Endothelial cell of umbilical vein (primary cell): ENCODE results near the gene HMCN1. TPM values are rescaled to one million over a fixed set of nuclear protein-coding genes. Genes with fewer than 3 reads are reported as not detected.
A peak's percentile ranks its signal among the peaks of the same experiment; 100 is the strongest.

Experiments used
- BruUV-seq: library from RNA; stranded (reverse); fragments of 400-500 nt; replicated peaks from 2 replicates; lab custom pipeline; 2021; lab: Mats Ljungman, UMichigan
- CTCF ChIA-PET: fragments of 300-600, 350-600 bp; sonication (Branson Sonifier 250); formaldehyde crosslinking; loops from one replicate; lab custom pipeline; 2021; ENCODE audit warnings: antibody characterized with exemption, inconsistent platforms; lab: Charles Lee
- POLR2A ChIA-PET: fragments of 300-600, 350-600 bp; sonication (Branson Sonifier 250); formaldehyde crosslinking; loops from one replicate; lab custom pipeline; 2021; ENCODE audit warnings: antibody characterized with exemption, inconsistent platforms; lab: Charles Lee
- DNase-seq: peaks from one replicate; pipeline ENCODE4 v3.0.0-alpha.2; 2011; ENCODE audit warnings: low read depth, low spot score
- FAIRE-seq: peaks from 2 replicates; lab custom pipeline; 2011; peaks lifted over from hg19 to GRCh38; lab: Jason Lieb, UNC
- H2AFZ ChIP-seq: 2 replicates; pipeline ENCODE4 v1.6.0; 2012; ENCODE audit warnings: low read depth, low read length, control low read depth, inconsistent platforms
- H3K27ac ChIP-seq: 2 replicates; pipeline ENCODE4 v1.5.1; 2011; ENCODE audit warnings: low read depth, mild to moderate bottlenecking, control low read depth, low read length, moderate library complexity; ENCODE audit not compliant: insufficient read depth
- H3K27me3 ChIP-seq, 2 experiments: 2 replicates each; pipeline versions ENCODE4 v1.6.0 to v1.6.1; 2011; ENCODE audit warnings: low read length in 2 of 2, mixed read lengths in 1 of 2; ENCODE audit not compliant: control insufficient read depth in 2 of 2, insufficient read depth in 2 of 2
- H3K36me3 ChIP-seq, 2 experiments: 2 replicates in 1 of 2; 3 replicates in 1 of 2; pipeline ENCODE4 v1.5.1; 2011; ENCODE audit warnings: low read length in 2 of 2, mild to moderate bottlenecking in 1 of 2, moderate library complexity in 1 of 2; ENCODE audit not compliant: control insufficient read depth in 2 of 2, insufficient read depth in 2 of 2; ENCODE audit errors: extremely low read depth in 1 of 2
- H3K4me1 ChIP-seq: 3 replicates; pipeline ENCODE4 v1.5.1; 2011; ENCODE audit warnings: mild to moderate bottlenecking, low read length; ENCODE audit not compliant: control insufficient read depth, insufficient read depth; ENCODE audit errors: extremely low read depth
- H3K4me2 ChIP-seq: 2 replicates; pipeline ENCODE4 v1.6.1; 2011; ENCODE audit warnings: low read length, control low read depth, mixed read lengths; ENCODE audit not compliant: insufficient read depth
- H3K4me3 ChIP-seq, 3 experiments: fragments of 200-600 bp in 1 of 3; sonication (generic), shearing (Covaris generic) in 1 of 3; replicated peaks in 1 of 3; 2 replicates each; pipeline ENCODE4 v1.5.1; 2011 to 2016; ENCODE audit warnings: control low read depth in 3 of 3, low read length in 3 of 3, mild to moderate bottlenecking in 2 of 3, inconsistent platforms in 1 of 3, low read depth in 1 of 3, moderate library complexity in 1 of 3; ENCODE audit not compliant: insufficient read depth in 1 of 3
- H3K79me2 ChIP-seq: 2 replicates; pipeline ENCODE4 v1.6.0; 2012; ENCODE audit warnings: low read length, inconsistent platforms; ENCODE audit not compliant: control insufficient read depth, insufficient read depth
- H3K9ac ChIP-seq: replicated peaks from 2 replicates; pipeline ENCODE3; 2011; ENCODE audit warnings: low read length, control low read depth; ENCODE audit not compliant: insufficient read depth; ENCODE audit errors: extremely low read depth
- H3K9me1 ChIP-seq: replicated peaks from 3 replicates; pipeline ENCODE4 v1.6.0; 2011; ENCODE audit warnings: mild to moderate bottlenecking, low read length; ENCODE audit not compliant: control insufficient read depth, insufficient read depth; ENCODE audit errors: extremely low read depth
- H3K9me3 ChIP-seq: replicated peaks from 2 replicates; pipeline ENCODE4 v1.5.1; 2012; ENCODE audit warnings: low read length, inconsistent platforms; ENCODE audit not compliant: control insufficient read depth, insufficient read depth
- H4K20me1 ChIP-seq: replicated peaks from 2 replicates; pipeline ENCODE3; 2011; ENCODE audit warnings: mild to moderate bottlenecking, low read length; ENCODE audit not compliant: control insufficient read depth, insufficient read depth; ENCODE audit errors: extremely low read depth
- EZH2 ChIP-seq: IDR thresholded peaks from 2 replicates; pipeline ENCODE4 v1.6.1; 2012; ENCODE audit warnings: borderline replicate concordance, low read depth, mild to moderate bottlenecking, moderate library complexity, low read length, inconsistent platforms; ENCODE audit not compliant: severe bottlenecking
- GATA2 ChIP-seq: IDR thresholded peaks from 2 replicates; pipeline ENCODE4 v1.7.0; 2011; ENCODE audit warnings: low read depth, mild to moderate bottlenecking, moderate library complexity, mixed read lengths, low read length; ENCODE audit not compliant: insufficient read length, insufficient read depth
- dilution Hi-C: fragments of 300-500 bp; cut with MboI; formaldehyde crosslinking; loops from one replicate; pipeline ENCODE4 v1.15.0; 2019; ENCODE audit warnings: low sequenced_read_pairs; ENCODE audit not compliant: extremely low pct_ligation_motif_present
- intact Hi-C: fragments of 100-400 bp; cut with micrococcal nuclease; formaldehyde crosslinking; loops from one replicate; pipeline ENCODE4 v1.10.0; 2022
- polyA plus RNA-seq, 4 experiments: library from polyadenylated mRNA; depleted of rRNA in 3 of 4; stranded (reverse) in 3 of 4; unstranded in 1 of 4; fragments of >200 nt; gene quantifications; 2 replicates each; pipeline versions ENCODE4 v1.2.1 to v1.2.3, GENCODE V29; 2011 to 2012; ENCODE audit warnings: missing spikeins in 1 of 4
- total RNA-seq: library from RNA; stranded (reverse); gene quantifications from 2 replicates; pipeline ENCODE4 v1.2.3, GENCODE V29; 2021
- TF ChIP-seq, protein P1 (sequence below): IDR thresholded peaks from 2 replicates; pipeline ENCODE4 v1.6.1; 2011; ENCODE audit not compliant: insufficient read depth, insufficient read length

Gene HMCN1
- total and polyA plus RNA-seq, 2 donors (not counting 3 experiments of a cell fraction or from before 2014, with no cell fraction given) = 10.3 to 16.0 TPM

DNA sequence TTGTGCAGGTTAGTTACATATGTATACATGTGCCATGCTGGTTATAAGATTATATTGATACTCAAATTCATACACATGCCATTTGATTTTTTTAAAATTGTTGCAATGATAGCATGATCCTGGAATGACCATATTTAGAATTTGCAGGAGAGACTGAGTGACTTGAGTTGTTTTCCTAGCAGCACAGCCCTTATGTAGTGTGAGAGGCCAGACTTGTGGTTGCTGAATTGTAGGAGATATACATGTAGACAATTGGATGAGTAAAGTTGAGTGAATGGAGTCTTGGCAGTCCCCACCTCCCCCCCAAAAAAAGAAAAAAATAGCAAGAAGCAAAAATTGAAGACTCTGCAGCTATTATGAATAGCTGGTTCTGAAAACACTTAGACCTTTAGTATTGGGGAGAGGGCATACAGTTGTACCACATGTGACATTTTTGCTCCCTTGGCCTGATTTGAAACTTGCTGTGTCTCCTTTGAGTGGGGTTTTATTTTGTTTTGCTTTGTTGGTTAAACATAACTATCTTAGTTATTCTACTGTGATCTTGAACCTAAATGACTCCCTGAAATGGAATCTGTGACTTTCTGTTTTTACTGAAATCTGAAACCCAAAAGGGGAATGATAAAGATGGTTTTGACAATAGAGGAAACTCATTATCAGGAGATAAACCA, 280.3 kb downstream of the HMCN1 start:
- no TSS peak for BruUV-seq
- Histone ChIP-seq H3K79me2 (no peaks in the 10 kb centered on the region), H3K9me1 (no peaks in the 10 kb centered on the region), H3K4me3 (no peak overlapping the region), H3K36me3 (no peaks in the 10 kb centered on the region), H3K4me2 (no peak overlapping the region), H3K9me3 (no peaks in the 10 kb centered on the region), H4K20me1 (no peaks in the 10 kb centered on the region), H3K4me1 (peaks cover 9% of the 10 kb centered on the region), H3K9ac (no peak overlapping the region), H3K27me3 (no peaks in the 10 kb centered on the region), H2AFZ (no peak overlapping the region), H3K27ac (no peak overlapping the region)
- CTCF ChIA-PET = no interaction called here
- intact Hi-C loops (no loop called here), dilution Hi-C loops (no loop called here)
- DNase-seq (peak; percentile 32), FAIRE-seq (no peak)
- TF ChIP-seq GATA2 (peak; percentile 37), EZH2 (no peak)
- POLR2A ChIA-PET = no interaction called here

DNA sequence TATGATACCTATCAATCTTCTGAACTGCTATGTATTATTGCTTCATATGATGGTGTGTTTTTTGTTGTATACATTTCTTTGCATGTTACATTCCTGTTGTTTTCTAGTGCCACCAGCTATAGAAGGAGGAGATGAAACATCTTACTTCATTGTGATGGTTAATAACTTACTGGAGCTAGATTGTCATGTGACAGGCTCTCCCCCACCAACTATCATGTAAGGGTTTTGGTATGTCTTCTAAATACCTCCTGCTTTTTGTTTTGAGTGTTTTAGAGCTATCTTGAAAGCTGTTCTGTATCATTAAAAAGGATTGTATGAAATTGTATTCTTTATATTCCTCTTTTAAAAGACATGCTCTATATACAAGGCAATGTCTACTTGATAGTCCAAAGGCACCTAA, 282.7 kb downstream of the HMCN1 start:
- H3K4me3 ChIP-seq = no peak overlapping the region
- peak overlapping the region; percentile 51 for H3K4me2 ChIP-seq
- intact Hi-C loops (no loop called here), dilution Hi-C loops (no loop called here)
- FAIRE-seq (no peak), DNase-seq (peak; percentile 3)
- H3K9ac ChIP-seq = no peak overlapping the region
- ChIA-PET CTCF (interaction anchor here (1.4 kb wide), 1 partner anchor 11 kb away, joined by 4 read pairs; no protein-coding TSS in a partner anchor), POLR2A (no interaction called here)
- H3K4me1 ChIP-seq = peaks cover 5% of the 10 kb centered on the region
- TF ChIP-seq, protein P1, sequence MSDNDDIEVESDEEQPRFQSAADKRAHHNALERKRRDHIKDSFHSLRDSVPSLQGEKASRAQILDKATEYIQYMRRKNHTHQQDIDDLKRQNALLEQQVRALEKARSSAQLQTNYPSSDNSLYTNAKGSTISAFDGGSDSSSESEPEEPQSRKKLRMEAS = no peak
- no peaks in the 10 kb centered on the region for H3K9me1 ChIP-seq
- H3K27me3 ChIP-seq = no peaks in the 10 kb centered on the region
- no peaks in the 10 kb centered on the region for H4K20me1 ChIP-seq
- no peak overlapping the region for H3K27ac ChIP-seq
- no peaks in the 10 kb centered on the region for H3K79me2 ChIP-seq
- H3K36me3 ChIP-seq = no peaks in the 10 kb centered on the region
- no peak overlapping the region for H2AFZ ChIP-seq
- H3K9me3 ChIP-seq = no peaks in the 10 kb centered on the region
- no TSS peak for BruUV-seq
